Calu3 (cell line): Measurements from ENCODE around the gene IL20RB. TPM values are rescaled to one million over a fixed set of nuclear protein-coding genes. Genes with fewer than 3 reads are reported as not detected.
"Not testable (repeated sequence)": the region's sequence is repeated elsewhere in the genome, so short reads cannot be mapped to it uniquely, and the experiment has no call there.

ENCODE experiments used
- BruUV-seq: library from RNA; stranded (reverse); fragments of 400-500 nt; replicated peaks from 2 replicates; lab custom pipeline; 2021; lab: Mats Ljungman, UMichigan
- CTCF ChIA-PET: fragments of 300-600 bp; sonication (Branson Sonifier 250); formaldehyde crosslinking; loops from one replicate; lab custom pipeline; 2022; ENCODE audit warnings: antibody characterized with exemption; lab: Charles Lee
- DNase-seq: peaks from one replicate; pipeline ENCODE4 v3.0.0; 2022
- H3K27ac Mint-ChIP-seq: one replicate; pipeline ENCODE4 v1.8.0; 2022; ENCODE audit warnings: mixed read lengths; ENCODE audit not compliant: unreplicated experiment
- H3K27me3 Mint-ChIP-seq: one replicate; pipeline ENCODE4 v1.8.0; 2022; ENCODE audit warnings: mixed read lengths; ENCODE audit not compliant: unreplicated experiment
- H3K36me3 Mint-ChIP-seq: one replicate; pipeline ENCODE4 v1.8.0; 2022; ENCODE audit warnings: mild to moderate bottlenecking, moderate library complexity, mixed read lengths; ENCODE audit not compliant: insufficient read depth, unreplicated experiment
- H3K4me1 Mint-ChIP-seq: one replicate; pipeline ENCODE4 v1.8.0; 2022; ENCODE audit warnings: mild to moderate bottlenecking, low read depth, mixed read lengths; ENCODE audit not compliant: unreplicated experiment
- H3K4me3 Mint-ChIP-seq: one replicate; pipeline ENCODE4 v1.8.0; 2022; ENCODE audit warnings: mild to moderate bottlenecking, low read depth, moderate library complexity, mixed read lengths; ENCODE audit not compliant: unreplicated experiment
- H3K9me3 Mint-ChIP-seq: one replicate; pipeline ENCODE4 v1.8.0; 2022; ENCODE audit warnings: low read depth, mixed read lengths; ENCODE audit not compliant: unreplicated experiment
- intact Hi-C: fragments of 100-400 bp; cut with micrococcal nuclease; formaldehyde crosslinking; loops from one replicate; pipeline ENCODE4 v1.10.0; 2022; ENCODE audit not compliant: unreplicated experiment
- total RNA-seq: library from RNA; stranded (reverse); gene quantifications from 2 replicates; pipeline ENCODE4 v1.2.3, GENCODE V29; 2022
- TF ChIP-seq, protein P1 (sequence below): fragments of 200-600 bp; IDR thresholded peaks from one replicate; pipeline ENCODE4 v1.8.0; 2022; ENCODE audit warnings: antibody characterized with exemption; ENCODE audit not compliant: unreplicated experiment

Gene IL20RB
- total RNA-seq, 1 experiment from 2014 or later: 12.0 TPM

- H3K4me3 Mint-ChIP-seq: no peak overlapping the region
- intact Hi-C loops: loop anchor here (5.0 kb wide), 2 partner anchors 133 to 173 kb away; partner anchors contain the start of gene NCK1
- H3K27me3 Mint-ChIP-seq: no peaks in the 10 kb centered on the region
- TF ChIP-seq, protein P1, sequence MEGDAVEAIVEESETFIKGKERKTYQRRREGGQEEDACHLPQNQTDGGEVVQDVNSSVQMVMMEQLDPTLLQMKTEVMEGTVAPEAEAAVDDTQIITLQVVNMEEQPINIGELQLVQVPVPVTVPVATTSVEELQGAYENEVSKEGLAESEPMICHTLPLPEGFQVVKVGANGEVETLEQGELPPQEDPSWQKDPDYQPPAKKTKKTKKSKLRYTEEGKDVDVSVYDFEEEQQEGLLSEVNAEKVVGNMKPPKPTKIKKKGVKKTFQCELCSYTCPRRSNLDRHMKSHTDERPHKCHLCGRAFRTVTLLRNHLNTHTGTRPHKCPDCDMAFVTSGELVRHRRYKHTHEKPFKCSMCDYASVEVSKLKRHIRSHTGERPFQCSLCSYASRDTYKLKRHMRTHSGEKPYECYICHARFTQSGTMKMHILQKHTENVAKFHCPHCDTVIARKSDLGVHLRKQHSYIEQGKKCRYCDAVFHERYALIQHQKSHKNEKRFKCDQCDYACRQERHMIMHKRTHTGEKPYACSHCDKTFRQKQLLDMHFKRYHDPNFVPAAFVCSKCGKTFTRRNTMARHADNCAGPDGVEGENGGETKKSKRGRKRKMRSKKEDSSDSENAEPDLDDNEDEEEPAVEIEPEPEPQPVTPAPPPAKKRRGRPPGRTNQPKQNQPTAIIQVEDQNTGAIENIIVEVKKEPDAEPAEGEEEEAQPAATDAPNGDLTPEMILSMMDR: no peak
- CTCF ChIA-PET: no interaction called here
- peaks cover 4% of the 10 kb centered on the region for H3K9me3 Mint-ChIP-seq
- H3K4me1 Mint-ChIP-seq: peaks cover 21% of the 10 kb centered on the region
- BruUV-seq: no TSS peak
- no peak overlapping the region for H3K27ac Mint-ChIP-seq
- no peak for DNase-seq
- H3K36me3 Mint-ChIP-seq: peaks cover 8% of the 10 kb centered on the region
Measured at GRCh38 chr3:136995652-136996051, 37.9 kb downstream of the IL20RB start.

DNA sequence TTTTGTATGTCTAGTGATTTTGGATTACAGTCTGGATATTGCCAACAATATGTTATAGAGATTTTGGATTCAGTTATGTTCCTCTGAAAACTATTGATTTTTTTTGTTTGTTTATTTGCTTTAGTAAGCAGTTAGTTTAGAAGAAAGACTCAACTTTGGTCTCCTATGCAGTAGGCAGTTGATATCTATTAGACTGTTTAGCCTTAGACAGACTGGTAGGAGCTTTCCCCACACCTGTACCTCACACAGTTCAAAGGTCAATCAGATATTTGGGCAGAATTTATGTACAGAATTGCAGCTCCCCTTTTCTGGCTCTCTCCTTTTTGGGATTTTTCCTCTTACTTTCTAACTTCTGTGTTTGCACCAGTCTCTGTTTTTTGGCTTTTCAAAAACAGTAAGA, 42.3 kb downstream of the IL20RB start:
- peaks cover 1% of the 10 kb centered on the region for H3K36me3 Mint-ChIP-seq
- intact Hi-C loops: no loop called here
- BruUV-seq: no TSS peak
- TF ChIP-seq, protein P1: no peak
- H3K27ac Mint-ChIP-seq: no peak overlapping the region
- no peak for DNase-seq
- H3K4me3 Mint-ChIP-seq: no peak overlapping the region
- no peaks in the 10 kb centered on the region for H3K27me3 Mint-ChIP-seq
- peaks cover 12% of the 10 kb centered on the region for H3K4me1 Mint-ChIP-seq
- H3K9me3 Mint-ChIP-seq: peaks cover 7% of the 10 kb centered on the region
- CTCF ChIA-PET: interaction anchor here (1.0 kb wide), 1 partner anchor 248 kb away, joined by 3 read pairs; the partner anchor contains the start of gene STAG1

- intact Hi-C loops, H3K9me3 Mint-ChIP-seq, DNase-seq, H3K27ac Mint-ChIP-seq, H3K4me1 Mint-ChIP-seq, CTCF ChIA-PET, H3K27me3 Mint-ChIP-seq, H3K4me3 Mint-ChIP-seq, H3K36me3 Mint-ChIP-seq, BruUV-seq: not testable (repeated sequence)
Measured at GRCh38 chr3:137007376-137007775, 49.6 kb downstream of the IL20RB start.

DNA sequence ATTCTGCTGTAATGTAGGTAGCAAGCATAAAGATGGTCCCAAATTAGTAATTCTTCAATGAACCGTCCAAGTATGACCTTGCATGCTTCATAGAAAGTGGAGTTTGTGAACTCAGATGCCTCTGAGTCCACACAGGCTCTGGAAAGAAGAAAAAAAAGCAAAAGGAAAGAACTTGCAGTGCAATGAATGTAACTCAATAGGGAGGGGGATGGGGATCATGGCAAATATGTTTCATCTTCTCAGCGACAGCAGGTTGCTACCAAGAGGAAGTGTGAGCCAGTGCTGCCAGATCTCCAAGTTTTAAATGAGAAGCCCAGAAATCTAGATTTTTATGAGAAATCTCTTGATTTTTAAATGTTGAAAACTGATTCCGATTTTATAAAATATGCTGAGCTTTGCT, 50.3 kb downstream of the IL20RB start:
- no peaks in the 10 kb centered on the region for H3K27me3 Mint-ChIP-seq
- no peak for DNase-seq
- no TSS peak for BruUV-seq
- CTCF ChIA-PET: interaction anchor here (0.6 kb wide), 1 partner anchor 25 kb away, joined by 3 read pairs; no protein-coding TSS in a partner anchor
- TF ChIP-seq, protein P1: no peak
- peaks cover 4% of the 10 kb centered on the region for H3K9me3 Mint-ChIP-seq
- no peaks in the 10 kb centered on the region for H3K4me1 Mint-ChIP-seq
- H3K4me3 Mint-ChIP-seq: no peak overlapping the region
- intact Hi-C loops: no loop called here
- H3K27ac Mint-ChIP-seq: no peak overlapping the region
- H3K36me3 Mint-ChIP-seq: no peaks in the 10 kb centered on the region

- no peaks in the 10 kb centered on the region for H3K27me3 Mint-ChIP-seq
- no peak for DNase-seq
- TF ChIP-seq, protein P1: no peak
- BruUV-seq: no TSS peak
- CTCF ChIA-PET: no interaction called here
- no peak overlapping the region for H3K4me3 Mint-ChIP-seq
- intact Hi-C loops: no loop called here
- H3K4me1 Mint-ChIP-seq: peaks cover 7% of the 10 kb centered on the region
- no peak overlapping the region for H3K27ac Mint-ChIP-seq
- no peaks in the 10 kb centered on the region for H3K36me3 Mint-ChIP-seq
- no peaks in the 10 kb centered on the region for H3K9me3 Mint-ChIP-seq
Measured at GRCh38 chr3:137008976-137009375, 51.2 kb downstream of the IL20RB start.
